ENCODE measurements around the gene SLC66A2. TPM values are rescaled to one million over a fixed set of nuclear protein-coding genes. Genes with fewer than 3 reads are reported as not detected.

SLC66A2 gene
- total RNA-seq, 4 donors from 2014 or later: 93.5 to 193 (median 100) TPM

DNA sequence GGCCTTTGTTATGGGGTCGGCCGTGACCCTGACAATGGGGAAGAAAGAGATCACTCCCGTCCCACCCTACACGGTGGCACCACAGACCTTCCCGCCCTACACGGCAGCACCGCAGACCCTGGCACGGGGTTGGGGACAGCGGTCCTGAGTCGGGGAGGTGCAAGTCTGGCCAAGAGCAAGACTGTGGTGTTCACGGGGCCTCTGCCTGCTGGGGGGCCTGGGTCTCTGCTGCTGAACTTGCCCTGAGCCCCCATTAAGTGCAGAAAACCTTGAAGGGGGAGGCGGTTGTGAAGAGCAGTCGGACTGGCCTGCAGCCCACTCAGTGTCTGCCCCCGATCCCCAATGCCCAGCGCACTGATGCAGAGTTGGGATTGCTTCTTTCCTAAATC is 75.9 kb downstream of the SLC66A2 start:
- intact Hi-C loops (cut with DNase I): no loop called here
- no peaks in the 10 kb centered on the region for H3K9me3 ChIP-seq
- 88% methylated on average over 15 of the region's 15 CpGs; no CpG with 5 or more reads in 1 of the 2 donors for WGBS, 2 donors
- no peak for DNase-seq
- no peak overlapping the region for H3K4me3 ChIP-seq (replicated peaks in 1 of 3)
- TF ChIP-seq POLR2A (IDR thresholded peaks at IDR 0.05) (no peak), CTCF (IDR thresholded peaks at IDR 0.05) (no peak)
- no peak overlapping the region for H3K27ac ChIP-seq
- no peaks in the 10 kb centered on the region for H3K36me3 ChIP-seq
- H3K4me1 ChIP-seq: no peaks in the 10 kb centered on the region
- no peaks in the 10 kb centered on the region for H3K27me3 ChIP-seq

- H3K27me3 ChIP-seq: no peaks in the 10 kb centered on the region
- no peak for TF ChIP-seq POLR2A (IDR thresholded peaks at IDR 0.05)
- TF ChIP-seq CTCF (IDR thresholded peaks at IDR 0.05): no peak
- no peaks in the 10 kb centered on the region for H3K36me3 ChIP-seq
- no peak for DNase-seq
- intact Hi-C loops (cut with DNase I): no loop called here
- WGBS, 2 donors: 82 to 85% methylated on average over 15 to 24 of the region's 24 CpGs
- H3K27ac ChIP-seq: no peak overlapping the region
- no peak overlapping the region for H3K4me3 ChIP-seq (replicated peaks in 1 of 3)
- no peaks in the 10 kb centered on the region for H3K9me3 ChIP-seq
- no peaks in the 10 kb centered on the region for H3K4me1 ChIP-seq
These were observed 76.6 kb downstream of the SLC66A2 start for GRCh38 chr18:79874553-79875530.

DNA sequence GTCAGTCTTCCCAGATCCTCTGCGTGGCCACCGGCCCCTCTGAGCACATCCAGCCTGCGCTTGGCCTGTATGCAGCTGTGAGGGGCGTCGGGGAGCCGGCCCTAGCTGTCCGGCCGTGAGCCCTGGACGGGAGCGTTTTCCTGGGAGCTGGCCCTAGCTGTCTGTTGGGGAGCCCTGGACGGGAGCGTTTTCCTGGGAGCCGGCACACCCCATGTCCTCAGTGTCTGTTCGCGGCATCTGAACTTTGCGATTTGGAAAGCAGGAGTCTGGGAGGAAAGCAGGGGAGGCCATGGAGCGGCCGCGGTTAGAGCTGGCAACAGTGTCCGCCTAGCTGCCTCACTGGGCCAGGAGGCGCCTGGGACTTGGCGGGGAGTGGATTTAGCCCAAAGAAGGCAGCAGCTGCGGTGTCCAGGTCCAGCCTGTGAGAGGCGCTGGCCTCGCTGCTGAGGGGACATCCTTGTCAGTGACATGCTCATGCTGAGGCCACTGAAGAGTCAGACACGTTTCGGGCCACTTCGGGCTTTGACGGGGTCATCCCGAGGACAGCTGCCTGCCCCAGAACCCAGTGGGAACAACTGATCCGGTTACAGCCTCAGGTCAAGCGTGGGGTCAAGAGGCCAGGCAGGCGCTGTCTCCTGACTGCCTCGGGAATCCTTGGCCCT is 77.9 kb downstream of the SLC66A2 start:
- H3K36me3 ChIP-seq: no peaks in the 10 kb centered on the region
- no peaks in the 10 kb centered on the region for H3K9me3 ChIP-seq
- TF ChIP-seq POLR2A (IDR thresholded peaks at IDR 0.05): no peak
- no peak for TF ChIP-seq CTCF (IDR thresholded peaks at IDR 0.05)
- no peaks in the 10 kb centered on the region for H3K4me1 ChIP-seq
- no peak overlapping the region for H3K4me3 ChIP-seq (replicated peaks in 1 of 3)
- no peak overlapping the region for H3K27ac ChIP-seq
- 60 to 69% methylated on average over 17 to 34 of the region's 34 CpGs for WGBS, 2 donors
- intact Hi-C loops (cut with DNase I): no loop called here
- no peak for DNase-seq
- H3K27me3 ChIP-seq: no peaks in the 10 kb centered on the region

DNA sequence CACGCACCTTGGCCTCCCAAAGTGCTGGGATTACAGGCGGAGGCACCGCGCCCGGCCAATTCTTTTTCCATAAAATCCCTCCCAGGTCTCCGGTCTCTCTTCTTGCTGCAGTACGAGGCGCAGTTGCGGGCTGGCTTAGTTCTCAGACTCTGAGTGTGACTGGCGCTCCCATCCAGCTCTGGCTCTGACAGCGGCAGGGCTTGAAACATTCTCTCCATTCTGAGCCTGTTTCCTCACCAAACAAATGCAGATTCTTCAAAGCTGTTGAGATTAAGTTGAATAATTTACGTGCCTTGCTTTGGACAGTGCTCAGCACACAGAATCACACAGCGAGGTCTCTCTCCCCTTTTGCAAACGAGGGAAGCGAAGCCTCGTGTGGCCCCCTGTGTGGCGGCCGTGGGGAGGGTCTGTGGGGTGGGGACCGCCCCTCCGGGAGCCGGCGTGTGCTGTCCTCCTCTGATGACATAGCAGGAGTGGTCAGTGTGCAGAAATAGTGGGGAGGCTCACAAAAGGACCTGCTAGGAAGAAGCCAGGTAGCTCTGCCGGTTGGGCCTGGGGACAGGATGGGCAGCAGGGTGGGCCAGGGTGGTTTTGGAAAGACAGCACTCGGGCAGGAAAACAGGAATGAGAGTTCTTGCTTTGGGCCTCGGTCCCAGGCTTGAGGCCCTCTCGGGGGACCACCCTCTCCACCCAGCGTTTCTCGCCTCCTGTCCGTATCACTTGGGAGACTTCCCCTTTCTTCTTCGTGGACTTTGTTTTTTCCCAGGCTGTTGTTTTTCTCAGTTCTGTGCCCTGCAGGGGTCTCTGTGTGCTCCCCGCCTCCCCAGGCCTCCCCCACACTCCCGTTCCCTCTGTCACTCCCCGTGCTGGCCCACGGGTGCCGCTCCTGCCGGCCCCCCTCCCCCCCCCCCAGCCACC is 78.7 kb downstream of the SLC66A2 start:
- 55 to 60% methylated on average over 36 of the region's 36 CpGs for WGBS, 2 donors
- Histone ChIP-seq H3K36me3 (no peaks in the 10 kb centered on the region), H3K27ac (no peak overlapping the region), H3K4me3 (replicated peaks in 1 of 3) (no peak overlapping the region), H3K27me3 (no peaks in the 10 kb centered on the region), H3K9me3 (no peaks in the 10 kb centered on the region), H3K4me1 (no peaks in the 10 kb centered on the region)
- TF ChIP-seq POLR2A (IDR thresholded peaks at IDR 0.05) (no peak), CTCF (IDR thresholded peaks at IDR 0.05) (no peak)
- no peak for DNase-seq
- intact Hi-C loops (cut with DNase I): no loop called here
